Kidney (tissue), 14 donors: ENCODE measurements around the gene ARID1B. TPM values are rescaled to one million over a fixed set of nuclear protein-coding genes. Genes with fewer than 3 reads are reported as not detected.

Experiments used
- DNase-seq, 5 donors: peaks; one replicate each; pipeline ENCODE4 v3.0.0-alpha.2; 2013 to 2020
- FAIRE-seq: peaks from 2 replicates; lab custom pipeline; 2012; peaks lifted over from hg19 to GRCh38; lab: Jason Lieb, UNC
- H3K27ac ChIP-seq, 2 donors: one replicate each; pipeline ENCODE4 v1.7.0; 2013; ENCODE audit warnings: low read depth in 2 of 2, low read length in 2 of 2, inconsistent platforms in 1 of 2
- H3K27me3 ChIP-seq: one replicate; pipeline ENCODE4 v1.7.1; 2013; ENCODE audit warnings: low read length, inconsistent platforms; ENCODE audit not compliant: control insufficient read depth, insufficient read depth
- H3K36me3 ChIP-seq, 3 donors: one replicate each; pipeline versions ENCODE4 v1.7.0 to v1.7.1; 2013; ENCODE audit warnings: low read length in 3 of 3, control low read depth in 1 of 3, inconsistent platforms in 1 of 3; ENCODE audit not compliant: insufficient read depth in 3 of 3, control insufficient read depth in 2 of 3
- H3K4me1 ChIP-seq, 3 donors: one replicate each; pipeline versions ENCODE4 v1.7.0 to v1.7.1; 2013; ENCODE audit warnings: low read length in 3 of 3, inconsistent platforms in 1 of 3, low read depth in 1 of 3; ENCODE audit not compliant: control insufficient read depth in 2 of 3, insufficient read depth in 2 of 3
- H3K4me3 ChIP-seq, 3 donors: one replicate each; pipeline versions ENCODE4 v1.7.0 to v1.8.1; 2013; ENCODE audit warnings: low read length in 3 of 3, control low read depth in 1 of 3, inconsistent platforms in 1 of 3
- H3K9ac ChIP-seq, 3 donors: one replicate each; pipeline versions ENCODE4 v1.7.0 to v1.7.1; 2013; ENCODE audit warnings: low read length in 3 of 3, control low read depth in 1 of 3, inconsistent platforms in 1 of 3
- H3K9me3 ChIP-seq, 3 donors: one replicate each; pipeline versions ENCODE4 v1.7.0 to v1.7.1; 2013; ENCODE audit warnings: low read length in 3 of 3, control low read depth in 1 of 3, inconsistent platforms in 1 of 3; ENCODE audit not compliant: control insufficient read depth in 2 of 3, insufficient read depth in 1 of 3
- intact Hi-C: fragments of 100-400 bp; cut with DNase I; formaldehyde crosslinking; loops from one replicate; pipeline ENCODE4 v1.11.1; 2022
- polyA plus RNA-seq: library from polyadenylated mRNA; stranded (reverse); fragments of 350-450 nt; fragmentation: Illumina TruSeq; extraction: RNeasy Lipid Tissue Mini Kit (QIAGEN cat#74804); gene quantifications from one replicate; pipeline ENCODE4 v1.2.3, GENCODE V29; 2014; ENCODE audit warnings: low read depth, low replicate concordance; ENCODE audit not compliant: insufficient read depth
- total RNA-seq: library from RNA; stranded (reverse); fragmentation: NEBNext Ultra II Directional; extraction: Animal tissue kit (Norgen Biotek cat#: 25700); gene quantifications from one replicate; pipeline ENCODE4 v1.2.1, GENCODE V29; 2021
- TF ChIP-seq, protein P1 (sequence below): IDR thresholded peaks from 3 replicates; pipeline ENCODE4 v1.5.1; 2012; ENCODE audit warnings: mild to moderate bottlenecking, moderate library complexity, borderline replicate concordance; ENCODE audit not compliant: insufficient read depth; ENCODE audit errors: extremely low read depth
- donor health status: control.
- donor health status: control.
- donor health status: control.
- donor health status: control.
- donor health status: control.
- donor health status: DM: yes; HTN: yes; CAD: no.
- donor health status: Normal renal cell carcinoma (clear cell type).

Gene ARID1B
- total and polyA plus RNA-seq, 2 donors from 2014 or later = 16.4 to 110 TPM

- Histone ChIP-seq H3K36me3 (no peaks in the 10 kb centered on the region), H3K9me3 (peaks cover 0 to 5% (median 2%) of the 10 kb centered on the region in 3 donors), H3K27me3 (no peaks in the 10 kb centered on the region), H3K4me1 (no peaks in the 10 kb centered on the region), H3K27ac (no peak overlapping the region), H3K4me3 (no peak overlapping the region), H3K9ac (no peak overlapping the region)
- FAIRE-seq = no peak
- TF ChIP-seq, protein P1, sequence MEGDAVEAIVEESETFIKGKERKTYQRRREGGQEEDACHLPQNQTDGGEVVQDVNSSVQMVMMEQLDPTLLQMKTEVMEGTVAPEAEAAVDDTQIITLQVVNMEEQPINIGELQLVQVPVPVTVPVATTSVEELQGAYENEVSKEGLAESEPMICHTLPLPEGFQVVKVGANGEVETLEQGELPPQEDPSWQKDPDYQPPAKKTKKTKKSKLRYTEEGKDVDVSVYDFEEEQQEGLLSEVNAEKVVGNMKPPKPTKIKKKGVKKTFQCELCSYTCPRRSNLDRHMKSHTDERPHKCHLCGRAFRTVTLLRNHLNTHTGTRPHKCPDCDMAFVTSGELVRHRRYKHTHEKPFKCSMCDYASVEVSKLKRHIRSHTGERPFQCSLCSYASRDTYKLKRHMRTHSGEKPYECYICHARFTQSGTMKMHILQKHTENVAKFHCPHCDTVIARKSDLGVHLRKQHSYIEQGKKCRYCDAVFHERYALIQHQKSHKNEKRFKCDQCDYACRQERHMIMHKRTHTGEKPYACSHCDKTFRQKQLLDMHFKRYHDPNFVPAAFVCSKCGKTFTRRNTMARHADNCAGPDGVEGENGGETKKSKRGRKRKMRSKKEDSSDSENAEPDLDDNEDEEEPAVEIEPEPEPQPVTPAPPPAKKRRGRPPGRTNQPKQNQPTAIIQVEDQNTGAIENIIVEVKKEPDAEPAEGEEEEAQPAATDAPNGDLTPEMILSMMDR = no peak
- no peak for DNase-seq
- intact Hi-C loops = no loop called here
Measured at GRCh38 chr6:156741287-156742073, 35.7 kb upstream of the ARID1B start.

DNA sequence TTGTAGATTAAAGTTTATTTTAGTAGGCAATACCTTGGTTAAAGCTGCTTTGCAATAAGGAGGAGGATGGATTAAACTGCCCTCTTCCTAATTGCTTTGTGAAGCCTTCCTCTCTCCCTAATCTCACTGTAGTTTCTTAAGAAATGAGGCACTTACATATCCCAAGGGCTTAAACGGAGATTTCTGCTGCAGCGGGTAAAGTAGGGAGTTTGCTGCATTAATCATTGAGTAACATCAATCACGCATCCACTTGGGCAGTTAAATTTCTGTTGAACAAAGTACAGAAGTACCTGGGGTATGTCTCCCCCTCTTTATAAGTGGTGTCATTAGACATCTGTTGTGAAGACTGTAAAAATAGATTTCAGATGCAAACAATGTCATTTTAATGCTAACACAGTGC lies 29.5 kb upstream of the ARID1B start:
- Histone ChIP-seq H3K4me1 (peaks cover 0 to 6% (median 6%) of the 10 kb centered on the region in 3 donors), H3K27ac (no peak overlapping the region), H3K27me3 (no peaks in the 10 kb centered on the region), H3K4me3 (no peak overlapping the region), H3K36me3 (no peaks in the 10 kb centered on the region), H3K9me3 (no peaks in the 10 kb centered on the region), H3K9ac (no peak overlapping the region)
- DNase-seq (peak in 1 of 5 donors; percentile 17), FAIRE-seq (no peak)
- intact Hi-C loops = no loop called here
- TF ChIP-seq, protein P1 = no peak

DNA sequence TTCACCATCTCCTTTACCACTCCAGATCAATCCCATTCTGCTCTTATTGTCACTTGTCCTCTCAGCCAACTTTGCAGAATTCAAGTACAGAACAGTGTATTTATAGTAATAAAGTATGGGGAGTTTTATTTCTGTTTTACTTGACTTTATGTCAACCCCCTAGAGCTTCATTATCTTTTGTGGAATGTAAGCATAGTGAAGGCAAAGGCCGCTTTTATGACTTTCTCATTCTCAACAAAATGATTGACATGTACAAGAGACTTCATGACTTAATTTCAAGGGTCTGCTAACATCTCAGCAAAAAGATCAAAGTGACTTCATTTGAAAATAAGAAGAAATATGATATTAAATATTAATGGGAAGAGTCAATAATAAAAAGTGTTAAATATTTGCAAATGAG lies 28.7 kb upstream of the ARID1B start:
- Histone ChIP-seq H3K9me3 (no peaks in the 10 kb centered on the region), H3K4me1 (peaks cover 0 to 6% (median 6%) of the 10 kb centered on the region in 3 donors), H3K27ac (no peak overlapping the region), H3K4me3 (no peak overlapping the region), H3K9ac (no peak overlapping the region), H3K36me3 (no peaks in the 10 kb centered on the region), H3K27me3 (no peaks in the 10 kb centered on the region)
- FAIRE-seq = no peak
- TF ChIP-seq, protein P1 = no peak
- no peak for DNase-seq
- intact Hi-C loops = no loop called here
